ENCODE measurements around the gene FBXO45.
"Not testable (repeated sequence)": the region's sequence is repeated elsewhere in the genome, so short reads cannot be mapped to it uniquely, and the experiment has no call there.

Gene FBXO45

GRCh38 chr3:196633555-196634151 is 65.2 kb downstream of the FBXO45 start:
- Mint-ChIP-seq H3K4me3 (peak overlapping the region; percentile 88), H3K36me3 (ENCODE audit: low read depth) (peaks cover 44% of the 10 kb centered on the region), H3K27ac (peak overlapping the region; percentile 97), H3K4me1 (ENCODE audit: low read depth) (peaks cover 80% of the 10 kb centered on the region), H3K27me3 (no peaks in the 10 kb centered on the region), H3K9me3 (no peaks in the 10 kb centered on the region)
- intact Hi-C loops (cut with micrococcal nuclease): loop anchor here (1.0 kb wide), 1 partner anchor 8 kb away; no protein-coding TSS in a partner anchor

GRCh38 chr3:196634224-196634623 is 65.8 kb downstream of the FBXO45 start:
- intact Hi-C loops (cut with micrococcal nuclease): loop anchor here (1.0 kb wide), 1 partner anchor 9 kb away; no protein-coding TSS in a partner anchor
- Mint-ChIP-seq H3K4me1 (ENCODE audit: low read depth) (peaks cover 80% of the 10 kb centered on the region), H3K27ac (peak overlapping the region; percentile 97), H3K27me3 (no peaks in the 10 kb centered on the region), H3K36me3 (ENCODE audit: low read depth) (peaks cover 50% of the 10 kb centered on the region), H3K4me3 (peak overlapping the region; percentile 88), H3K9me3 (no peaks in the 10 kb centered on the region)

GRCh38 chr3:196634829-196635228 is 66.4 kb downstream of the FBXO45 start:
- H3K4me1 Mint-ChIP-seq (ENCODE audit: low read depth): peaks cover 76% of the 10 kb centered on the region
- no peaks in the 10 kb centered on the region for H3K27me3 Mint-ChIP-seq
- H3K9me3 Mint-ChIP-seq: no peaks in the 10 kb centered on the region
- intact Hi-C loops (cut with micrococcal nuclease): loop anchor here (1.0 kb wide), 1 partner anchor 10 kb away; no protein-coding TSS in a partner anchor
- H3K36me3 Mint-ChIP-seq (ENCODE audit: low read depth): peaks cover 56% of the 10 kb centered on the region
- H3K27ac Mint-ChIP-seq: peak overlapping the region; percentile 97
- peak overlapping the region; percentile 68 for H3K4me3 Mint-ChIP-seq

- peak overlapping the region; percentile 65 for H3K4me3 Mint-ChIP-seq
- H3K4me1 Mint-ChIP-seq (ENCODE audit: low read depth): peaks cover 63% of the 10 kb centered on the region
- H3K9me3 Mint-ChIP-seq: no peaks in the 10 kb centered on the region
- peaks cover 60% of the 10 kb centered on the region for H3K36me3 Mint-ChIP-seq (ENCODE audit: low read depth)
- H3K27ac Mint-ChIP-seq: peak overlapping the region; percentile 97
- intact Hi-C loops (cut with micrococcal nuclease): no loop called here
- H3K27me3 Mint-ChIP-seq: no peaks in the 10 kb centered on the region
Measured at GRCh38 chr3:196636369-196637349, 68.2 kb downstream of the FBXO45 start.

- H3K4me3 Mint-ChIP-seq: peak overlapping the region; percentile 88
- not testable (repeated sequence) for H3K9me3 Mint-ChIP-seq, H3K27me3 Mint-ChIP-seq
- H3K36me3 Mint-ChIP-seq (ENCODE audit: low read depth): peaks cover 60% of the 10 kb centered on the region
- H3K4me1 Mint-ChIP-seq (ENCODE audit: low read depth): peaks cover 63% of the 10 kb centered on the region
- peak overlapping the region; percentile 97 for H3K27ac Mint-ChIP-seq
- intact Hi-C loops (cut with micrococcal nuclease): loop anchor here (2.0 kb wide), 1 partner anchor 17 kb away; no protein-coding TSS in a partner anchor
Measured at GRCh38 chr3:196637941-196638340, 69.5 kb downstream of the FBXO45 start.

Measured in dendritic cell treated with granulocyte-macrophage colony-stimulating factor and Interleukin-4, amounts not matched to agents 40 ng/mL and 50 ng/mL, for 4 days (primary cell).